NCI-H1436 (cell line): Measurements from ENCODE around the gene RACK1.

Source experiments
- DNase-seq: peaks from one replicate; lab custom pipeline; 2025; lab: John Stamatoyannopoulos, UW

Gene RACK1

DNA sequence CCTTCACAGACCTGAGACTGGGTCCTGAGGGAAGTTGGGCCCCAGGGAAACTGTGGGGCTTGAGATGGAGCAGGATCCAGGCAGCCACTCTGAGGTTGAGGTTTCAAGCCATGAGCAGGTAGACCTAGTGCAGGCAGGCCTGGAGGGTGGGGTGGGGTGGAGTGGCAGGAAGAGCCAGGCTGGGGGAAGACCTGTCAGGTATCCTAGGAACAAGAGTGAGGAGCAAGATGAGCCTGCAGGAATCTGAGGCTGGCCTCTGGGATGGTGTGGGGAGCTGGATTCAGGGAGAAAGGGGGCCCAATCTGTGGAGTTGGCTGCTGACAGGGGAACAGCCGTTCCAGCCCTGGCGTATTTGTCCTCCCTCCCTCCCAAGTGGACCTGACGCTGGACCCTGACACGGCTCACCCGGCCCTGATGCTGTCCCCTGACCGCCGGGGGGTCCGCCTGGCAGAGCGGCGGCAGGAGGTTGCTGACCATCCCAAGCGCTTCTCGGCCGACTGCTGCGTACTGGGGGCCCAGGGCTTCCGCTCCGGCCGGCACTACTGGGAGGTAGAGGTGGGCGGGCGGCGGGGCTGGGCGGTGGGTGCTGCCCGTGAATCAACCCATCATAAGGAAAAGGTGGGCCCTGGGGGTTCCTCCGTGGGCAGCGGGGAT is 9.8 kb downstream of the RACK1 start:
- DNase-seq: no peak

DNA sequence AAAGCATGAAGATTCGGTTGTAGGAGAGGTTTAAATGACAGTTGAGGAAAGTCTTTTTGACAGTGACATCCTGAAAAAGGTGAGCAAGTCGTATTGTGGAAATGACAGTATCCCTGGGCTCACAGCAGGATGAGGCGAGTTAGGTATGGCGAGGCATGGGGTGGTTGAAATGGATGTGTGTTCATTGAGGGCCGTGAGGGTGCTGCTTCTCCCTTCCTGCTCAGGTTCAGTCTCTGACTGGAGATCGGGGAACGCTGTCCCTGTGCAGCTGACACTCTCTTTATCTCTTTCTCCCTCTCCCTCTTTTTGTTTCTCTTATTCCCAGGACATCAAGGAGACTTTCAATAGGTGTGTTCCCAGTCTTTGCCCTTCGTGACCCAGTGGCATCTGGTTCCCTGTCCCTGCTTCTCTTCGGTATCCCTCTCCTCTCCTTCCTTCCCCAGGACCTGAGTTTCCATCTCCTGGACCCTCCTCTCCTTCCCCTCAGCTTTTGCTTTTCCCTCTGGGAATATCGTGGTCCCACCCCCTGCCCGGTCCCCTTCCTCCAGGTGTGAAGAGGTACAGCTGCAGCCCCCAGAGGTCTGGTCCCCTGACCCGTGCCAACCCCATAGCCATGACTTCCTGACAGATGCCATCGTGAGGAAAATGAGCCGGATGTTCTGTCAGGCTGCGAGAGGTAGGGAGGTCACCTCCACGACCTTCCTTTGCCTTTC is 10.5 kb downstream of the RACK1 start:
- no peak for DNase-seq

DNA sequence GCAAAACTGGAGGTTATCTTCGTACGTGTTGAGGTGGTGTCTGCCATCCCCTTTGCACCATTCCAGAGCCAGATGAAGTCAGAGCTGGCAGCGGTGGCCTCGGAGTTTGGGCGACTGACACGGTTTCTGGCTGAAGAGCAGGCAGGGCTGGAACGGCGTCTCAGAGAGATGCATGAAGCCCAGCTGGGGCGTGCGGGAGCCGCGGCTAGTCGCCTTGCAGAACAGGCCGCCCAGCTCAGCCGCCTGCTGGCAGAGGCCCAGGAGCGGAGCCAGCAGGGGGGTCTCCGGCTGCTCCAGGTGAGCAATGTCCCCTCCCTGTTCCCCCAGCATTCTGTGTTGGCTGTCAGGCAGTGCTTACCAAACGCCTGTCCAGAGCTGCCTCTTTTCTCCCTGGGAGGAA is 11.1 kb downstream of the RACK1 start:
- no peak for DNase-seq

DNA sequence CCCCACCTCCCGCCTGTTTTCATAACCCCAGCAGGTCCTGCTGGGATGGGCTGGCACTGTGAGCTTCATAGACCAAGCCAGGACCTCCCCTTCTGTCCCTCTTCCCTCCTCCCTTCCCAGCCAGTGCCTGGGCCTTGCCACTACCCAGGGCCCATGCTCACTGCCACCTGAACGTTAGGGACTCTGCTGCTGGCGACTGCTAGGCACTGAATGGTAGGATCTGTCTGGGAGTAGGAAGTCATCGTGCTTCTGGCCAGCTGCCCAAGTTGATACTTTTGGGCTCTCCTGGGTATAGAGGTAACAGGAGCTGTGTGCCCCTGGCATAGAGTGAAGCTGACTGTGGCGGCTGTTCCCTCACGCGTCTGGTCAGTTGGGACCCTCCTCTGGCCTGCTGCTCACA is 12.3 kb downstream of the RACK1 start:
- no peak for DNase-seq

DNA sequence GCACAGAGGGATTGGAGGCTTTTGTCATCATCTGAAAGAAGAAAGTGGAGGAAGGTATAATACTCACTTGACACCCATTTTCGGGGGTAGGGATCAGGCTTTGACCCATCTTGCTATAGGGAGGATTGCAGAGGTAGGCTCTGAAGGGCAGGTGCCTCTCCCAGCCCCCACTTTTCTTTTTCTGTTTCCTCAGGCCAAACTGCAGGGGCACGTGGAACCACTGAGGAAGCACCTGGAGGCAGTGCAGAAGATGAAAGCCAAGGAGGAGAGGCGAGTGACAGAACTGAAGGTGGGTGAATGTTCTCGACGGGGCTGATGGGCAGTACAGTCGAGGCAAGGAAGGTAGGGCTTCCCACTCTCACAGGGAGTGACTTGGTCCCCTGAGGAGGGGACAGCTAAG is 13.2 kb downstream of the RACK1 start:
- no peak for DNase-seq

DNA sequence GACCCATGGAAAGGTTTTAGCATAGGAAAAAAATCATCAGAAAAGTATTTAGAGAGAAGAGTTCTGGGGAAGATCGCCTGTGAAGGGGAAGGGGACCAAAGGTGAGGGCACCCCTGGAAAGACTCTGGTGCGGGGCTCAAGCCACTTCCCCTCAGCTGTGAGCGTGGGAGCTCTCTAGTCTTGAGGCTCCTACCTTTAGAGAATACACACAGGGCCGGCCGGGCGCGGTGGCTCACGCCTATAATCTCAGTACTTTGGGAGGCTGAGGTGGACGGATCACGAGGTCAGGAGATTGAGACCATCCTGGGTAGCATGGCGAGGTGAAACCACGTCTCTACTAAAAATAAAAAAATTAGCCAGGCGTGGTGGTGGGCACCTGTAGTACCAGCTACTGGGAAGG is 13.7 kb downstream of the RACK1 start:
- no peak for DNase-seq

DNA sequence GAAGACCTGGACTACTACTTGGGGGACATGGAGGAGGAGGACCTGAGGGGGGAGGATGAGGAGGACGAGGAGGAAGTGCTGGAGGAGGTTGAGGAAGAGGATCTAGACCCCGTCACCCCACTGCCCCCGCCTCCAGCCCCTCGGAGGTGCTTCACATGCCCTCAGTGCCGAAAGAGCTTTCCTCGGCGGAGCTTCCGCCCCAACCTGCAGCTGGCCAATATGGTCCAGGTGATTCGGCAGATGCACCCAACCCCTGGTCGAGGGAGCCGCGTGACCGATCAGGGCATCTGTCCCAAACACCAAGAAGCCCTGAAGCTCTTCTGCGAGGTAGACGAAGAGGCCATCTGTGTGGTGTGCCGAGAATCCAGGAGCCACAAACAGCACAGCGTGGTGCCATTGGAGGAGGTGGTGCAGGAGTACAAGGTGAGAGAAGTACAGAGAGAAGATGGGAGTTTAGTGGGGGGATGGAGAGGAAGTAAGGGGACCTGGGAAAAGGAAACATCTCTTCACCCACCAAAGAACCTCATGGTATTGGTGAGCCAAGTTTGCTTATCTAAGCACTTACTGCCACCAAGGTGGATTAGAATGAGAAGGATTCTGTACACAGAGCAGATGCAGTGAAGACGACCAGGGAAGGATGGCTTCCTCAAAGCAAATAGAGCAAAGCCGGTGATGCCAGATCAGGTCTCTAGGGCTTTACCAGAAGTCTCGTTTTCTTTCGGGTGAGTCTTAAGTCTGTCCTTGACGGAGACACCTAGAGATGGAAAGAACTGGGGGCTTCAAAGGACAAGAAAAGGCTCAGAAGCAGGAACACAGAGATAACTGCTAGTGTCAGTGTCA is 19.1 kb downstream of the RACK1 start:
- no peak for DNase-seq

DNA sequence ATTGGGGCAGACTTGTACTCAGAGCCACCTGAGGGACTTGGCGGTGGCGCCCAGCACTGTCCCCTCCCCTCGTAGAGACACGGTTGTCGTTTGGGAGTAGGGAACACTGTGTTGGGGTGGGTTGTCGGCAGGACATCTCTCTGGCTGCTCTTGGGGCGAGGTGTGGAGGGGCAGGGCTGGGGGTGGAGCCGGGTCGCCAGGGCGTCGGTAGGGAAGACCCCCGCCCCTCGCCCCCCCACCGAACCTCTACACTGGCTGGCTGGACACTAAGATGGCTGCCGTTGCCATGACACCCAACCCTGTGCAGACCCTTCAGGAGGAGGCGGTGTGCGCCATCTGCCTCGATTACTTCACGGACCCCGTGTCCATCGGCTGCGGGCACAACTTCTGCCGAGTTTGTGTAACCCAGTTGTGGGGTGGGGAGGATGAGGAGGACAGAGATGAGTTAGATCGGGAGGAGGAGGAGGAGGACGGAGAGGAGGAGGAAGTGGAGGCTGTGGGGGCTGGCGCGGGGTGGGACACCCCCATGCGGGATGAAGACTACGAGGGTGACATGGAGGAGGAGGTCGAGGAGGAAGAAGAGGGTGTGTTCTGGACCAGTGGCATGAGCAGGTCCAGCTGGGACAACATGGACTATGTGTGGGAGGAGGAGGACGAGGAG is 19.8 kb downstream of the RACK1 start:
- DNase-seq: no peak

DNA sequence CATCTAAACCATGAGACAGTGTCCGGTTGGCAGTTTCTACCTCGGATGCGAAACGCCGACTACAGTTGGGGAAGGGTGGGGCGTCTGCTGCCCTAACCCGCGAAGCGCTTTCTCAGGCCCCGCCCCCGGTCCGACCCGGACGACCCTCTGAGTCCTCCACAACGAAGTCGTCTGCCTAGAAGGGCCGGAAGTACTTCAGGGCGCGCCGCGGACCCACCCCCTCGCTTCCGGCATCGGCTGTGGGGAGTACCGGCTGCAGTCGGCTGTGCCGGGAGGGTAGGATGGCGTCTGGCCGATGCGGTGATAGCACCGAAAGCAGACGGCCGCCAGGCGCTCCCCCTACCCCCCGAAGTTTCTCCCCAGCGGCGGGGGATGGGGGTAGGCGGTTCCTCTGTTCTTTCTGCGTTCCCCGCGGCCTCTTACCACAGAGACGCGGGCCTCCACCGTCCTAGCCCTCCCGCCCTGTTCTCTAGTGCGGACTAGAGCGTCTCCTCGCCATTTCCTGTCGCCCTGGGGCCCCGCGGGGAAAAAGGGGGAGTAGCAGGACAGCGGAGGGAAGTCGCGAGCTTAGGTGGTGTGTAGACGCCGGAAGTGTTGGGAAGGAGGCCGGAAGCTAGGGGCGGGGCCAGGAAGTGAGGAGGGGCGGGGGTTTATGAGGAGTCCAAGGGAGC is 20.5 kb downstream of the RACK1 start, which contains the start of gene TRIM41:
TRIM41 (plus strand) TSS at position 224 of the 671 bp plus-strand sequence. CDS start 719 bp downstream, outside the sequence.
- no peak for DNase-seq

DNA sequence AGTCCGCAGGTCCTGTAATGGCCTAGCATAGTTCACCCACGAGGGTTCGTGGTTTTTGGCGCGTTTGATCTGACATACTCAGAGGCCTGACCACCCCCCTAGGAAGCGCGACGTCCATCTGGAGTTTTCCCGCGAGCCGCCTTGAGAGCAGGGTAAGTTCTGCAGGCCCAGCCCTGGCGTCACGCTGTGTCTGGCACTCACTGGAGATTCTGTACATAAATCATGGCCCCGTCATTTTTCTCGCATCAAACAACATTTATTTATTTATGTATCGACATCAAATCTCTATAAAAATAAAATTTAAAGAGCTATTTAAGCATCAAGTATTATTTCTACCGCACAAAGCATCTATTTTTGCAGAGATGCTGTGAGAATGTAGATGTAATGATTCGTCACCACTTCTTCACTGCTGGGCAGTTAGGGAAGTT is 21.1 kb downstream of the RACK1 start:
- no peak for DNase-seq

DNA sequence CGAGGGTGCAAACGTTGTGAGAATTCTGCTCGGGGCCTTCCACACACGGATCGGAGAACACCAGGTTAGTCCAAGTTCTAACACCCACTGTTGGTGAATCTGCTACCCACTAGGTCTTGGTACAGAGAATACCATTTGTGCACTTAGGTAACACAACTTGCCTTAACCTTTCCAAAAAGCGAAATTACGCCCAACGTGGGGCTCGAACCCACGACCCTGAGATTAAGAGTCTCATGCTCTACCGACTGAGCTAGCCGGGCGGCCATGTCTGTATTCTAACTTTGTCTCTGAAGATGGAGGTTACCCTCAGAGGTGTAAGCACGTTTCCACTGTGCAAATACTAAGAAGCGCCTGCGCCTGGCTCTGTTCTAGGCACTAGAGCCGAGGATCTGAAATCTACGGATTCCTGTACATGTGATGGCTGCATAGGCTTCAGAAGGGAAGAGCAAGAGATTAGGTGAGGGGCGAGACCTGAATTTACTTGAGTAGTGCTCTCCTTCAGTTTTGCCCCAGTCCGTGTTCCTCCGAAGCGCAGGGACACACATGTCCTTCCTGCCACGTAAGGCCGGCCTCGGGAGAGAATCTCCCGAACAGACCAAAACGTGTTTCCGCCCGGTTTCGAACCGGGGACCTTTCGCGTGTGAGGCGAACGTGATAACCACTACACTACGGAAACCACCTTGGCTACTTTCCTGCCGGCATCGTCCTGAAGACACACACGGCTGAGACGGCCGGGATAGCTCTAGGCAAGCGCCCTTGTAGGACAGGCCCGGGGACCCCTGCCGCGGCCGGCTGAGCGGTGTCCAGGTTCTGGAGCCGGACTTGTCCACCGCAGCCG is 21.7 kb downstream of the RACK1 start:
- DNase-seq: no peak

DNA sequence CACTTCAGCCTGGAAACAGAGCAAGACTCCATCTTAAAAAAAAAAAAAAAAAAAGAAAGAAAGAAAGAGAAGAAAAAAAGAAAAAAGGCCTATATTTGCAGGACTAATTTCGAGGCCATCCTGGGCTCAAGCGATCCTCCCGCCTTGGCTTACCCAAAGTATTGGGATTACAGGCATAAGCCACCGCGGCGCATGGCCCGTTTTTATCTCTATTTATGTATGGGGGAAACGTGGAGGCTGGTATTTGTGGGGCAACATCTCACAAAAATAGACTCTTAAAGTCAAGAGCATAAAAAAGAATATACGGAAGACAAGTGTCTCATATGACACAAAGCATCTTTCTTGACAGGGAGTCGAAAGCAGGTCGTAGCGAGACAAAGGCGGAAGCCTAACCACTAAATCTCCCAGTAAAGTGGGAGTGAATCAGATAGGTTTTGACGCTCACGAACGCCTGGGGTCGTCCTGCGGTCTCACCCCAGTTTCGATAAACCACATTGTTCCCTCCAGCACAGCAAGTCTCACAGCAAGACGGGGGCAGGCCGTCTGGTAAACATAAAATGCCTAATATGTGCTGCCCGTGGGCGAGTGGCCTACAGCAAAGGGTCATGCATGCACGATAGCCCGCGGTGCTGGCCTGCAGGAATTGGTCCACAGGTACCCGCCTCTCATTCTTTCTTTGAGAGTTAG is 22.5 kb downstream of the RACK1 start:
- DNase-seq: no peak

DNA sequence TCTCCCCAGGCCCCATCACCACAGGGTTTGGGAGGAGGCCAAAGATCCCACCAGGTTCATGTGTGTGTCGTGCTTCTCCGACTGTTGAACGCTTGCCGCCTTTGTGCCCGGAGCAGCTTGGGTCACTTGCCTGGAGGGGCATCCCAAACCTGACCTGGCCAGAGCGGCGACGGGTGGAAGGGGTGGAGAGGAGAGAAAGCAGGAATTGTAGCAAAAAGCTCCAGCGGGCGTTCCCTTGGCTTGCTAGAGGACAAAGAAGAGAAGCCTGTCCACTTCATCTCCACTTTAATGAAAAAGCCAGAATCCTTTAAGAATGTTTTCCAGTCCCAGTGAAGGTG is 23.6 kb downstream of the RACK1 start:
- DNase-seq: no peak

DNA sequence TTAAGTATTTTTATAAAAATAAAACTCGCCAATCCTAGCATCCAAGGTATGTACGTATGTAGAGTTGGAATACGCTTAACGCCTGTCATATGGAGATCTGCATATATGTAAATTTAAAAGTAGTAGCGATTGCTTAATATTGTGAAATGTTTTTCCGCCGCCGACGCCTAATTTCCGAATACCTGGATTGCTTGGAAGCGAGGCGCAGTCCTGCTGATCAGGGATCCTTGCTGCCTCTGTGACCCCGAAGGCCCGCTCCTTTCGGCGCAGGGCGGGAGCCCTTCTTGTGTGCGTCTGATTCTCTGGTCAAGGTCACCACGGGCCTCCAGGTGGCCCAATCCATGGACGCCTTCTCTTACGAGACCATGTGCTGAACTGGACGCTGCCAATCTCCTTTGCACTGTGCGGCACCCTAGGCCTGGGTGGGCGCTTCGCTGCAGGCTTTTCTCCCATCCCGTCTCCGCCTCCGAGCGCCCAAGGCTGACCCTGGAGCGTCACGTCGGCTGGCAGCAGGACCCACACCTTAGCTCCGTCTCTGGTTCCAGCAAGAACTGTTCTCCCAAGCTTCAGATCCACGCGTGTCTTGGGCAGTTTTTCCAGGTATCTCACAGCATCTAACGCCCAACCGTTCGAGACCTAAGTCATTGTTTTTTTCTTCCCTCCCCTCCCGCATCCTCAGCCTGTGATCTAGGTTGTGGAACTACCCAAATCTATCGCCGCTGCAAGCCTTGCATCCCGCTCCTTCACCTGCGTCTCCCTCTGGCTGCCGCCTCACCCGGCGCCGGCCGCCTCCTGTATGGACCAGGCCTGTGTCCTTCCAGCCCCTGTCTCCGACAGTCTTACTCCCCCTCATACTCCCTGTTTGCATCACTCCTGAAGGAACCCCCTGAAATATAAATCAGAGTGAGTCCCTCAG is 24.2 kb downstream of the RACK1 start:
- DNase-seq: no peak

DNA sequence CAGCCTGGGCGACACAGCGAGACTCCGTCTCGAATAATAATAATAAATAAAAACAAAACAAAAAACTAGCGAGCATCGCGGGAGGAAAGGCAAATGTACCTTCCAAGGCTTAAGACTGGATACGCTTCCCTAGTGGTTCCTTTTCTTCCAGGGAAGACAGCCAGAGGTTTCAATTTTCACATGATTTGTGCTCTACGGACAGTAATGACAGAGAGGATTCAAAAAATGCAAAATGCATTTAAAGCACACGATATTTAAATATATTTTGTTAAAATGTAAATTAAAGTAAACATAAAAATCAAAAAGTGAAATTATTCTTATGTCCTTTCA is 24.9 kb downstream of the RACK1 start:
- no peak for DNase-seq

DNA sequence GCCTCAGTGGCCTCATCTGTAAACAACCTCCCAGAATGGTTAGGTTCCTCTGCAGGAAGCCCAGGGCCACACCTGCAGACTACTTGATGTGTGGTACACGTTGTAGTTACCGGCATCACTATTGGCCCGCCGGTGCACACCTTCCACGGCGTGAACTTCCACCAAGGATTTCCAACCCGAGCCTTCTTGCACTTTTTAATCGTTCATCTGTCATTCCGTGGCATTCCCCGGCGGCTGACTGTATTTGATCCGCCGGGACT is 26.0 kb downstream of the RACK1 start:
- no peak for DNase-seq

DNA sequence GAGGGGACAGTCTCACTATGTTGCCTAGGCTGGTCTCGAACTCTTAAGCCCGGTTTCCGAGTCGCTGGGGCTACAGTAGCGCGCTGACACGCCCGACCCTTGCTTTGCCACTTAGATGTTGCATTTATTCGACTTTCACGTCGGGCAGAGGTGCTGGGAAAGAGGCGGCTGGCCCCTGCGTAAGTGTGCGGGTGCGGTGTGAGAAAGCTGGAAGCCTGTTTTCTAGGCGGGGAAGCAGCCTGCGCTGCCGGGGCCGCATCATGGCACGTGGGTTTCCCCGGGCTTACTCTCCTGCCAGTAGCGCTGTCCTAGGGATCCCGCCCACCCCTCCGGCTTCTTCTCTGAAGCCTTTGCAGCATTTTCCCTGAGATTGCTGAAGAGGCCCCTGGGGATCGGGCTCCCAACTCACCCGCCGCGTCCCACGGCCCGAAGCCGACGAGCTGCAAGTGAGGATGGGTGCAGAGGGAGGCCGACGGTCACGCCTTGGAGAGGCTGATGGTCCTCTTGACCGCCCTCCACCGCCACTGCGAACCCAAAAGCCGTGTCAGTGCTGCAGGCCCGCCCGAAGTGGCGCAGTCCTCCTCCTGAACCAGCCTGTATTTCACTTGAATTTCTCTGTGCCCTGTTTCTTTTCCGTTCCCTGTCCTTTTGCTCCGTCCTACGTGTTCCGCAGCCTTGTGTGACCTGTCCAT is 26.4 kb downstream of the RACK1 start:
- no peak for DNase-seq

DNA sequence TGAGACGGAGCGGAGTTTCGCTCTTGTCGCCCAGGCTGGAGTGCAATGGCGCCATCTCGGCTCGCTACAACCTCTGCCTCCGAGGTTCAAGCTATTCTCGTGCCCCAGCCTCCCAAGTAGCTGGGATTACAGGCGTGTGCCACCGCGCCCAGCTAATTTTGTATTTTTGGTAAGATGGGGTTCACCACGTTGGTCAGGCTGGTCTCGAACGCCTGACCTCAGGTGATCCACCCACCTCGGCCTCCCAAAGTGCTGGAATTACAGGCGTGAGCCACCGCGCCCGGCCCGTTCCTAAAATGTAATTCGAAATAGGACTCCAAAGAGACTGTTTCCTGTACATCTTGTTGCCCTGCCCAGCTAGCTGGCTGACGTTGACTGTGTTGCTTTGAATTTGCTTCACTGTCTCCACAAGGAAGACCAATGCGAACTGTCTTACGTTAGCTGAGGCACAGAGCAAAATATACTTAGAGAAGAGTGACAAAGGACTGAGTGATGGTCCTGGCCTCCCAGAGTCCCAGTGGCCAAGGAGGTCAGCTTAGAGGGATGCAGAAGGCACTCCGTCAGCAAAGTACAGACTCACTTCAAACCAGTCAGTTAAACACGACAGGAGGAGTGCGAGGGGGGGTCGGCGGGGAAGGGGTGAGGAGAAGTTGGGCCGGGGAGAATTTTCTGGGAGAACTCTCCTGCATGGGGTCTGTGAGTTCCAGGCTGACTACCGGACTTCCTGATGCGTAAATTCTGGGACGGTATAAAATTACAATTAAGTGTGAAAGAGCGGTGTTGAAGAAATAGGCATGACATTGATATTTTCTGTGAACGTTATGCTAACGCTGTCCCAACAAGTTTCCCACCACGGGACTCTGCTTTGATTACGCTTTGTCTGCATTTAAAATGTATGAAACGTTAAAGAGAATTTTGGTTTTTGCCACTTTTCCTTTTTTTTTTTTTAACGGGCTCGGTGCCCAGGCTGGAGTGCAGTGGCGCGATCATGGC is 27.4 kb downstream of the RACK1 start:
- no peak for DNase-seq
